ENCODE data around the gene DYNLT4. TPM values are rescaled to one million over a fixed set of nuclear protein-coding genes. Genes with fewer than 3 reads are reported as not detected.

Gene DYNLT4
- total RNA-seq, 1 donor from 2014 or later = not detected

DNA sequence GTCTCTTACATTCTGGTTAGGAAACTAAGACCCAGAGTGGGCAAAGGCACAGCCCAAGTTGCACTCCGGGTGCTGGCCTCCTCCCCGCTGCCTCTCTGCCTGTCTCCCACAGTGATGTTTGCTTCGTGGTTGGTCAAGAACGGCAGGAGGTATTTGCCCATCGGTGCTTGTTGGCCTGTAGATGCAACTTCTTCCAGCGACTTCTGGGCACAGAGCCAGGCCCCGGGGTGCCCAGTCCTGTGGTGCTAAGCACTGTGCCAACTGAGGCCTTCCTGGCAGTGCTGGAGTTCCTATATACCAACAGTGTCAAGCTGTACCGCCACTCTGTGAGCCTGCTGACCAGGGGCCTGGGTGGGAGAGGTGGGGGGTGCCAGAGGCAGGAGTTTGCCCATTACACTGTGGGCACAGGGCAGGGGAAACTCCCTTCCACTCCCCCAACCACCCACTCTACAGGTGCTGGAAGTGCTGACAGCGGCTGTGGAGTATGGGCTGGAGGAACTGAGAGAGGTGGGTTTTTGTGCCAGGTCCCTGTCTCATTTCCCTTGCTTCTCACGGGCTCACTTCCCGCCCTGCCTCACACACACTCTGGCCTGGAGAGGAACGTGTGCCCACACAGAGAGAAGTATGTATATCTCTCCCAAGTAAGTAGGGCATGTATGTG is 3.1 kb upstream of the DYNLT4 start:
- intact Hi-C loops (cut with micrococcal nuclease) = loop anchor here (5.0 kb wide), 2 partner anchors 33 to 877 kb away; partner anchors contain the start of genes GPBP1L1, RPS8 and TMEM69
- Mint-ChIP-seq H3K27me3 (peaks cover 2% of the 10 kb centered on the region), H3K36me3 (ENCODE audit: low read depth) (peaks cover 68% of the 10 kb centered on the region), H3K4me3 (peak overlapping the region; percentile 81), H3K9me3 (no peaks in the 10 kb centered on the region), H3K4me1 (peaks cover 74% of the 10 kb centered on the region), H3K27ac (peak overlapping the region; percentile 99)
- peak; percentile 75 for DNase-seq

DNA sequence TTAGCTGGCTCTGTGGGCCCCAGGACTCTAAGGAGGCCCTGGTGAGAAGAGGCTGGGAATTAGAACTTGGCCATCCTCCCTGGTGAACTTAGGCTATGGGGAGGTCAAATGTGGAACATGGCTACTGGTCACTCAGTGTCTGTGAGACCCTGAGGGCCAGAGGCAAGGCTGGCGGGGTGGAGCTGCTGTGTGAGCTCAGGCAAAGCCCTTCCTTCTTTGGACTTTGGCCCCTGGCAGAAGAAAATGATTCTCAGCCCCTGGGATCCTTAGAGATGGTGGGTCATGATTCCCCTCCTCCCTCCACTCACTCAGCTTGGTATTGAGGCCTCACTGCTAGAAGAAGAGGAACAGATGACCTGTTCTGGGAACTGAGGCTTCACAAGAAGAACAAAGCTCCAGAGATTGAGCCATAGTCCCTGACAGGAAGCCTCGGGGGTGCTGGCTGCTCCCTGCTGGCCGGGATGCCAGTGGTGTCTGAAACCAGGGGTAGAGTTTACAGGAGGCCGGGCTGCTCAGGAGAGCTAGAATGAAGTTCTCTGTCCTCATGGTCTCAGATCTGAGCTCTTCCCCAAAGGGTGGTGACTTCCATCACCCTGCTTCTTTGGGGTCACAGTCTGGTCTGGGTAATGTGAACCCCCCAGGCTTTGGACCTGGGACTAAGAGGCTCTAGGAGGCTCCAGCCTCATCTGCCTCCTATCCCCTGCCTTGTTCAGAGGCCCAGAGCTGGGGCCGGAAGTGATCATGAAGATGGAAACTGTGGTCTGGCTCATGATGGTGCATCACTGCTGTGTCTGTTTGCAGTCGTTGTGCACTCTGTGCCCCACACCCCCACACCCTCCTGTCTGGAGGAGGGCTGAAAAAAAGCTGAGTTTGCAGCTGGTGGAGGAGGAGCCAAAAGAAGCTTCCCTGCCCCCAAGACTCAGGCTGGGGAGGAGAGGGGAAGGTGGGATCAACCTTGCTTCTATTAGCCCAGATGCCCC is 2.1 kb upstream of the DYNLT4 start:
- H3K27ac Mint-ChIP-seq = peak overlapping the region; percentile 99
- H3K9me3 Mint-ChIP-seq = no peaks in the 10 kb centered on the region
- peaks cover 2% of the 10 kb centered on the region for H3K27me3 Mint-ChIP-seq
- peaks cover 77% of the 10 kb centered on the region for H3K4me1 Mint-ChIP-seq
- H3K4me3 Mint-ChIP-seq = peak overlapping the region; percentile 81
- H3K36me3 Mint-ChIP-seq (ENCODE audit: low read depth) = peaks cover 72% of the 10 kb centered on the region
- peak; percentile 96 for DNase-seq
- intact Hi-C loops (cut with micrococcal nuclease) = loop anchor here (1.0 to 10.0 kb wide), 5 partner anchors 8 to 993 kb away; partner anchors contain the start of genes MAST2, NASP and TESK2

DNA sequence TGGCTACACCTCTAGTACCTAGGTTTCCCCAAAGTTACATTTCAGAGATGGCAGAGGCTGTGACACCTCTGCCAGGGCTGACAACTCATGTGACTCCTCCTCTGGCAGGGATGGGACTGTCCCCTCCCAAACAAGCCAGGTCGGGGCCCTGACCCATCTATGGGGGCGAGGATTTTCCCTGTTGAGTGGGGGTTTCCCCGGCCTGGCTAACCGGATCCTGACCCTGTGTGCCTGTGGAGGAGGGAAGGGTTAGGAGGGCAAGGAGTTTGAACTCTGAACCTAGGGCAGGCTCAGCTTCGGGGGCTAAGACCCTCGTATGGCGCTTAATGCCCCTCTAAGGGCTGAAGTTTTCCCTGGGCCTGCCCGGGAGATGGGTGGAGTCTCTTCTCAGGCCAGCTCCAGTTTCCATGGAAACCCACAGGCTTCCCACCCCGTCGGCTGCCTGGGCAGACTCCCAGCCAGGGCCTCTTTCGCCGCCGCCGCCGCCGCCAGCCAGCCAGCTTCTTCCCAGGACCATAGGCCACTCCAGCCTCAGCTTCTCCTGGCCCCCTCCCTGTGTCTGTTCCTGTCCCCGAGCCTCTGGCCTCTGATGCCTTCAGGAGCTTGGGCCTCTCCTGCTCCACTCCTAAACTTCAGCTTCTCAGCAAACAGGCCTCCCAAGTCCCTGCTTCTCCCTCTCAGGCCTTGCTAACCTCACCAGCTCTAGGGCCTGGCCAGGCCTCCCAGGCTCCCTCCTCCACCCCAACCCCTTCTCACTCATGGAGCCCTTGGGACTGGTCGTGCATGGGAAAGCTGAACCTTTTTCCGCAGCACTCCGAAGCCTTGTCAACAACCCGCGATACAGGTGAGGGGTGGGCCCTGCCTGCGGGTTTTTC is 1.1 kb upstream of the DYNLT4 start, which contains the start of gene BTBD19:
Gene BTBD19, plus strand, starts transcription at position 461 of the 875 bp plus-strand sequence. Its CDS starts 298 bp downstream, at position 759.
- no peaks in the 10 kb centered on the region for H3K9me3 Mint-ChIP-seq
- H3K27me3 Mint-ChIP-seq = peaks cover 2% of the 10 kb centered on the region
- intact Hi-C loops (cut with micrococcal nuclease) = loop anchor here (5.0 to 10.0 kb wide), 3 partner anchors 687 to 994 kb away; partner anchors contain the start of genes MAST2, NASP and TESK2
- H3K36me3 Mint-ChIP-seq (ENCODE audit: low read depth) = peaks cover 74% of the 10 kb centered on the region
- H3K4me3 Mint-ChIP-seq = peak within 1 kb of the TSS; percentile 81
- peak within 1 kb of the TSS; percentile 99 for H3K27ac Mint-ChIP-seq
- DNase-seq = peak; percentile 75
- H3K4me1 Mint-ChIP-seq = peaks cover 75% of the 10 kb centered on the region

DNA sequence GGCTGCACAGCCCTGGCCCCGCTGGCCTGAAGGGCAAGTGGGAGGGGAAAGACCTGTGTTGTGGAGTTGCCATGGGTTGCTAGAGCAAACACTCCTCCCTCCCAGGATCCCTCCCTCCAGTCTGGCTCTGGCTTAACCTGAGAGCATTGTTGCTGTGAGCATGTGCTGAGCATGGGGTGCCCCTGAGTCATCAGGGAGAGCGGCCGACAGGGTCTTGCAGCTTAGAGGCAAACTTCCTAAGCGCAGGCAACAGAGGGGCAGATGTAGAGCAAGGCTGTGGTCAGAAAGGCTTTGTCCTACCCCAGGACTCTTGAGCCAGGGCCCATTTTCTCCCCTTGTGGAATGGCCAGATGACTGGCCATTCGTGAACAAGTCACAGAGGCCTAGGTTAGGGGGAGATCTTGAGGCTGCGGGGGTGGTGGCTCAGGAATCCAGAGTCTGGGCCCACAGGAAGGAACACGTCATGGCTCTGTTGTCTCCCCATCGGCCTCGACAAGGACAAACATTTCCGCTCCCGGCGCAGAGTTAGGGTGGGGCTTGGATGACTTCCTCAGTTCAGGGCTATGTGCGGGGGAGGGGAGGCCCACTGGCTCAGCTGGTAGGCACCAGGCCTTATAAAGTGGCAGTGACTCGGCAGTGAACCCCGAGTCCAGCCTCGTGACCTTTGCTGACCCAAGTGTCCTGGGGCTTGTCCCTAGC is 362 bp upstream of the DYNLT4 start:
- DNase-seq = peak; percentile 96
- peak overlapping the region; percentile 99 for H3K27ac Mint-ChIP-seq
- intact Hi-C loops (cut with micrococcal nuclease) = loop anchor here (1.0 to 10.0 kb wide), 4 partner anchors 12 to 995 kb away; partner anchors contain the start of genes MAST2, NASP and TESK2
- peaks cover 79% of the 10 kb centered on the region for H3K36me3 Mint-ChIP-seq (ENCODE audit: low read depth)
- peaks cover 82% of the 10 kb centered on the region for H3K4me1 Mint-ChIP-seq
- H3K4me3 Mint-ChIP-seq = peak overlapping the region; percentile 81
- H3K9me3 Mint-ChIP-seq = no peaks in the 10 kb centered on the region
- peaks cover 2% of the 10 kb centered on the region for H3K27me3 Mint-ChIP-seq

DNA sequence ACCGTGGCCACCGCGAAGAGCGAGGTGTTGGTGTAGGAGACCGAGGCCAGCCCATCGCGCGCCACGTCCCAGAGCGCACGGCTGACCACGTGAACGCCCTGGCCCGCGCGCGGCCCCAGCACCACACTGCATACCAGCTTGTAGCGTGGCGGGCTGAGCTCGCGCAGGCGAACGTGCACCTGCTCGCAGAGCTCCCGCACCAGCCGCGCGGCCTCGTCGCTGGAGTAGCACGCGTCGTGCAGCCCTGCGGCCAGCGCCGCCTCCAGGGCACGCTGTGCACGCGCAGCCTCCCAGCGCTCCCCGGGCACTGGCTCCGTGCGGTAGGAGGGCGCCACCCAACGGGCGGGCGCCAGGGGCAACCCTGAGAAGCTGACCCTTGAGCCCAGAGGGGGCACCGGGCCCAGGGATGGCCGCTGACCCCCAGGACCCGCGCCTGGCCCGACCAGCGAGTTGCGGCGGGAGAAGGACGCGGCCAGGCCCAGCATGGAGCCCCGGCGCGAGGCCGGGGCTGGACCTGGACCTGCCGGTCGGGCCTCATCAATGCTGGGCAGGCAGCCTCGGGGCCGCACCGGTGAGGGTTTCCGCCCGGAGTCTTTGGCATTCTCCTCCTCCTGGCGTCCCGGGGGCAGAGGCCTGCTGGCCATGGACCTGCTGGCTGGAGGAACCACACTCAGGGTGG is 987 bp downstream of the DYNLT4 start:
- peaks cover 78% of the 10 kb centered on the region for H3K36me3 Mint-ChIP-seq (ENCODE audit: low read depth)
- peak overlapping the region; percentile 96 for H3K4me3 Mint-ChIP-seq
- H3K27ac Mint-ChIP-seq = peak overlapping the region; percentile 99
- peaks cover 77% of the 10 kb centered on the region for H3K4me1 Mint-ChIP-seq
- DNase-seq = peak; percentile 69
- H3K9me3 Mint-ChIP-seq = no peaks in the 10 kb centered on the region
- H3K27me3 Mint-ChIP-seq = peaks cover 2% of the 10 kb centered on the region
- intact Hi-C loops (cut with micrococcal nuclease) = loop anchor here (5.0 to 10.0 kb wide), 3 partner anchors 689 to 996 kb away; partner anchors contain the start of genes MAST2, NASP and TESK2

DNA sequence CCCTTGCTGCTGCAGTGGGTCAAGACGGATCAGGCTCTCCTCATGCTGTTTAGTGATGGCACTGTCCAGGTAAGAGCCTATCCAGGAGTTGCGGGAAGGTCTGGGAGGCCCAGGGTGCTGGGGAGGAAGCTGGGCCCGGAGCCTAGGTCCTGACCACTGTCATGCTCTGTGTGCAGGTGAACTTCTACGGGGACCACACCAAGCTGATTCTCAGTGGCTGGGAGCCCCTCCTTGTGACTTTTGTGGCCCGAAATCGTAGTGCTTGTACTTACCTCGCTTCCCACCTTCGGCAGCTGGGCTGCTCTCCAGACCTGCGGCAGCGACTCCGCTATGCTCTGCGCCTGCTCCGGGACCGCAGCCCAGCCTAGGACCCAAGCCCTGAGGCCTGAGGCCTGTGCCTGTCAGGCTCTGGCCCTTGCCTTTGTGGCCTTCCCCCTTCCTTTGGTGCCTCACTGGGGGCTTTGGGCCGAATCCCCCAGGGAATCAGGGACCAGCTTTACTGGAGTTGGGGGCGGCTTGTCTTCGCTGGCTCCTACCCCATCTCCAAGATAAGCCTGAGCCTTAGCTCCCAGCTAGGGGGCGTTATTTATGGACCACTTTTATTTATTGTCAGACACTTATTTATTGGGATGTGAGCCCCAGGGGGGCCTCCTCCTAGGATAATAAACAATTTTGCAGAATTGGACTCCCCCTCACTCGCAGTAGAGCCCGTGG is 1.7 kb downstream of the DYNLT4 start:
- H3K4me1 Mint-ChIP-seq = peaks cover 70% of the 10 kb centered on the region
- peak overlapping the region; percentile 96 for H3K4me3 Mint-ChIP-seq
- peak overlapping the region; percentile 49 for H3K27ac Mint-ChIP-seq
- H3K27me3 Mint-ChIP-seq = peaks cover 2% of the 10 kb centered on the region
- DNase-seq = peak; percentile 68
- H3K36me3 Mint-ChIP-seq (ENCODE audit: low read depth) = peaks cover 77% of the 10 kb centered on the region
- intact Hi-C loops (cut with micrococcal nuclease) = loop anchor here (5.0 to 10.0 kb wide), 3 partner anchors 689 to 997 kb away; partner anchors contain the start of genes MAST2, NASP and TESK2
- no peaks in the 10 kb centered on the region for H3K9me3 Mint-ChIP-seq

DNA sequence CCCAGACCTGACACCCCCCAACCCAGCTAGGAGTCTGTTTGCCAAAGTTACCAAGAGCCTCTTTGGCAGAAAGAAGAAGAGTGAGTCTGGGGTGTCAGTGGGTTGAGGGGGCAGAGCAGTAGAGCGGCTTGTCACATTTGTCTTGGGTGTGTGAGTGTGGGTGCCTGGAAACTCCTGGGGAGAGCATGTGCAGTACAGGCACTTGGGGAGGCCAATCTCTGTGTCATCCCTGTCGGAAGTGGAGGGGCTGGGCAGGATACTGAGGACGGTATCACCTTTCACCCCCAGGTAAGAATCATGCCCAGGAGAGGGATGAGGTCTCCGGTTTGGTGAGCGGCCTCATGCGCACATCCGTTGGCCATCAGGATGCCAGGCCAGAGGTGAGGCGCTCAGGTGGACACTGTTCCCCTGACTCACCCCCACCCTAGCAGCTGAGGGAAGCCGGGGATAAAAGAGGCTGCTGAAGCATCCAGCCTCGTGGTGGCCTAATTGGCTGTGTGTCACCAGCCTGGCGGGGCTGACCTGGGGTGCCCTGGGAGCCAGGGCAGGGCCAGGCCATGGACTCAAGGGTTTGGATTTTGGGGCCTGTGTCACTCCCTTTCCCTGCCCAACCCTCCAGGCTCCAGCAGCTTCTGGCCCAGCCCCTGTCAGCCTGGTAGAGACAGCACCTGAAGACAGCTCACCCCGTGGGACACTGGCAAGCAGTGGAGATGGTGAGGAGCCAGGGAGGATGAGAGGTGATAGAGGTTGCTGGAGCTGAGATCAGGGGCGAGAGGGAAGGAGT is 3.6 kb downstream of the DYNLT4 start:
- Mint-ChIP-seq H3K27me3 (no peaks in the 10 kb centered on the region), H3K27ac (peak overlapping the region; percentile 49), H3K9me3 (no peaks in the 10 kb centered on the region), H3K4me3 (peak overlapping the region; percentile 96), H3K4me1 (peaks cover 59% of the 10 kb centered on the region), H3K36me3 (ENCODE audit: low read depth) (peaks cover 66% of the 10 kb centered on the region)
- peak; percentile 65 for DNase-seq
- intact Hi-C loops (cut with micrococcal nuclease) = loop anchor here (5.0 to 10.0 kb wide), 3 partner anchors 499 to 781 kb away; partner anchors contain the start of genes NASP and TESK2

DNA sequence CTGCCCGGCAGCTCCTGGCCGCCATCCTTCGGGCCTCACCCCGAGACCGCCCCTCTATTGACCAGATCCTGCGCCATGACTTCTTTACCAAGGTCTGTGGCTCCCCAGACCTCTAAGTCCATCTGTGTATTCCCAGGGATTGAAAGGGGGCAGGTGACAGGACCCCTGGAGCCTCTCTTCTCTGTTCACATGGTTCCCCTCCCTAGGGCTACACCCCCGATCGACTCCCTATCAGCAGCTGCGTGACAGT is 4.2 kb downstream of the DYNLT4 start:
- intact Hi-C loops (cut with micrococcal nuclease) = loop anchor here (5.0 to 10.0 kb wide), 3 partner anchors 499 to 782 kb away; partner anchors contain the start of genes NASP and TESK2
- Mint-ChIP-seq H3K4me3 (peak overlapping the region; percentile 96), H3K9me3 (no peaks in the 10 kb centered on the region), H3K4me1 (peaks cover 56% of the 10 kb centered on the region), H3K36me3 (ENCODE audit: low read depth) (peaks cover 64% of the 10 kb centered on the region), H3K27me3 (no peaks in the 10 kb centered on the region), H3K27ac (peak overlapping the region; percentile 49)
- DNase-seq = no peak

DNA sequence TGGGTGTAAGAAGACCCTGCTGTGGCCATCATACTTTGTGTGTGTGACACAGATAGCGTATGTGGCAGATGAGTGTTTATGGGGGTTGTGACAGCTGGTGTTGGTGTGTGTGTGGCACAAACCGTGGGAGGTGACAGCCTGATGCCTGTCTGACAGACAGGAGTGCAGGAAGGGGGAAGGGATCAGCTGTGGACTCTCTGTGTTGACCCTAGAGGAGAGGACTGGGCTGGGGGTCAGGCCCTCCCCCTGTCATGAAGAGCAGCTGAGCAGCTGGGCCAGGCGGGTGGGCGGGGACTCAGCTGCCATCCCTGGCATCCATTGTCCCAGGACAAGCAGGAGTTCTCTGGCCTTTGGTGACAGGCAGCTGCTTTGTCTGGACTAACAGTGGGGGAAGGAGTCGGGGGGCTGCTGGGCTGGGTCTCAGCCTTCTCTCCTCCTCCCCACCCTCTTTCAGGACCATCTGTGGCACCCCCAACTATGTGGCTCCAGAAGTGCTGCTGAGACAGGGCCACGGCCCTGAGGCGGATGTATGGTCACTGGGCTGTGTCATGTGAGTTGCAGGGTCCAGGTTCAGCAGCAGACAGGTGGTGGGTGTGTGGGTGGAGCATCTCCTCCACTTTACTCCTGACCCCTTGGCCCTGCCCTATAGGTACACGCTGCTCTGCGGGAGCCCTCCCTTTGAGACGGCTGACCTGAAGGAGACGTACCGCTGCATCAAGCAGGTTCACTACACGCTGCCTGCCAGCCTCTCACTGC is 4.7 kb downstream of the DYNLT4 start:
- DNase-seq = peak; percentile 69
- H3K27ac Mint-ChIP-seq = peak overlapping the region; percentile 89
- peaks cover 52% of the 10 kb centered on the region for H3K4me1 Mint-ChIP-seq
- H3K36me3 Mint-ChIP-seq (ENCODE audit: low read depth) = peaks cover 60% of the 10 kb centered on the region
- peak overlapping the region; percentile 96 for H3K4me3 Mint-ChIP-seq
- no peaks in the 10 kb centered on the region for H3K9me3 Mint-ChIP-seq
- no peaks in the 10 kb centered on the region for H3K27me3 Mint-ChIP-seq
- intact Hi-C loops (cut with micrococcal nuclease) = loop anchor here (5.0 to 10.0 kb wide), 3 partner anchors 500 to 782 kb away; partner anchors contain the start of genes NASP and TESK2

DNA sequence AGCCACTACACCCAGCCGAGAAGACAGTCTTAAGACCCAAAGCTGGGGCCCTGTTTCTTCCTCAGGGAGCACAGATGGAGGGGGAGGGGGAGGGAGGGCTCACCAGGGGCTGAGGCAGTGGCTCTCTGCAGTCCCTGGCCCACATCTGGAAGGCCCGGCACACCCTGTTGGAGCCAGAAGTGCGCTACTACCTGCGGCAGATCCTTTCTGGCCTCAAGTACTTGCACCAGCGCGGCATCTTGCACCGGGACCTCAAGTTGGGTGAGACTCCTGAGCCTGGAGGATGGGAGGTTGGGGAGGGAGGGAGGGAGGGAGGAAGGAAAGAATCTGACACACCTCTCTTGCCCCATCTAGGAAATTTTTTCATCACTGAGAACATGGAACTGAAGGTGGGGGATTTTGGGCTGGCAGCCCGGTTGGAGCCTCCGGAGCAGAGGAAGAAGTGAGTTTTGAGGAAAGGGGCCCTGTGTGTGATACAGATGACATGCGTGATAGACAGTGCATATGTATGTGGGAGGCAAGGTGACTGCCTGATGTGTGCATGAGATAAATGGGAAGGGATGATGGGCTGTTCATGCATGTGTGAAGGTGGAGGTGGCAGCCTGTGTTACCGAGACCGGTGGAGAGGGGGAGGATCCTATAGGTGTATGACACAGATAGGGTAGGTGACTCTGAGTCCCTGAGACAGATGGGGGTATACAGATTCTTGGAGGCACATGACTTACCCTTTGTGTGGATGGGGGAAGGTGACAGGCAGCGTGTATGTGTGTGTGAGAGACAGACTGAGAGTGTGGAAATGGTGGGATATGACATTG is 5.5 kb downstream of the DYNLT4 start:
- intact Hi-C loops (cut with micrococcal nuclease) = loop anchor here (1.0 to 10.0 kb wide), 6 partner anchors 8 to 783 kb away; partner anchors contain the start of genes MUTYH, NASP, TESK2 and TOE1
- peaks cover 52% of the 10 kb centered on the region for H3K36me3 Mint-ChIP-seq (ENCODE audit: low read depth)

More for the DNA sequence above, 5.5 kb downstream of the DYNLT4 start:
- H3K4me1 Mint-ChIP-seq = peaks cover 44% of the 10 kb centered on the region
- H3K4me3 Mint-ChIP-seq = peak overlapping the region; percentile 96
- DNase-seq = peak; percentile 79
- no peaks in the 10 kb centered on the region for H3K27me3 Mint-ChIP-seq
- H3K27ac Mint-ChIP-seq = peak overlapping the region; percentile 89
- H3K9me3 Mint-ChIP-seq = no peaks in the 10 kb centered on the region
